Measurements from ENCODE around the gene OAT. TPM values are rescaled to one million over a fixed set of nuclear protein-coding genes. Genes with fewer than 3 reads are reported as not detected.

The OAT gene
- polyA plus RNA-seq, 3 donors: 19.9 to 89.0 (median 46.4) TPM

GRCh38 chr10:124369066-124369465 is 49.7 kb downstream of the OAT start:
- 87 to 96% (median 95%) methylated on average over 4 of the region's 4 CpGs for WGBS, 3 donors
- no peak overlapping the region for H3K27ac ChIP-seq (ENCODE audit: low read depth, low read length)

- WGBS, 3 donors: 62 to 76% (median 76%) methylated on average over 18 of the region's 18 CpGs
- H3K27ac ChIP-seq (ENCODE audit: low read depth, low read length): no peak overlapping the region
These were observed 50.8 kb downstream of the OAT start for GRCh38 chr10:124367936-124368335.

- H3K27ac ChIP-seq (ENCODE audit: low read depth, low read length): no peak overlapping the region
- WGBS, 3 donors: 96 to 97% (median 96%) methylated on average over 4 of the region's 4 CpGs
These were observed 51.3 kb downstream of the OAT start for GRCh38 chr10:124367414-124367813.

GRCh38 chr10:124366825-124367224 is 51.9 kb downstream of the OAT start:
- WGBS, 3 donors: 38 to 69% (median 50%) methylated on average over 7 of the region's 7 CpGs
- no peak overlapping the region for H3K27ac ChIP-seq (ENCODE audit: low read depth, low read length)

- no peak overlapping the region for H3K27ac ChIP-seq (ENCODE audit: low read depth, low read length)
- 73 to 75% (median 75%) methylated on average over 5 of the region's 5 CpGs for WGBS, 3 donors
These were observed 52.4 kb downstream of the OAT start for GRCh38 chr10:124366343-124366742.

GRCh38 chr10:124364674-124365073 is 54.0 kb downstream of the OAT start:
- no peak overlapping the region for H3K27ac ChIP-seq (ENCODE audit: low read depth, low read length)
- WGBS, 3 donors: 67 to 88% (median 85%) methylated on average over 5 of the region's 5 CpGs

GRCh38 chr10:124362568-124362967 is 56.2 kb downstream of the OAT start:
- no peak overlapping the region for H3K27ac ChIP-seq (ENCODE audit: low read depth, low read length)
- WGBS, 3 donors: 72 to 87% (median 78%) methylated on average over 10 of the region's 10 CpGs

- 61 to 86% (median 84%) methylated on average over 2 of the region's 2 CpGs for WGBS, 3 donors
- H3K27ac ChIP-seq (ENCODE audit: low read depth, low read length): no peak overlapping the region
These were observed 59.3 kb downstream of the OAT start for GRCh38 chr10:124359336-124359832.

GRCh38 chr10:124357561-124357885 is 61.2 kb downstream of the OAT start:
- H3K27ac ChIP-seq (ENCODE audit: low read depth, low read length): no peak overlapping the region

GRCh38 chr10:124356701-124357560 is 61.8 kb downstream of the OAT start:
- no peak overlapping the region for H3K27ac ChIP-seq (ENCODE audit: low read depth, low read length)
- WGBS, 3 donors: 75 to 87% (median 82%) methylated on average over 13 of the region's 13 CpGs

More at GRCh38 chr10:124357561-124357885, 61.2 kb downstream of the OAT start:
- whole genome bisulfite sequencing, 3 donors: 55 to 70% (median 57%) methylated on average over 9 of the region's 9 CpGs

GRCh38 chr10:124354411-124355382 is 64.0 kb downstream of the OAT start:
- H3K27ac ChIP-seq (ENCODE audit: low read depth, low read length): no peak overlapping the region
- WGBS, 3 donors: 17 to 18% (median 17%) methylated on average over 29 of the region's 29 CpGs

- 76 to 94% (median 87%) methylated on average over 11 of the region's 11 CpGs for WGBS, 3 donors
- H3K27ac ChIP-seq (ENCODE audit: low read depth, low read length): no peak overlapping the region
These were observed 64.8 kb downstream of the OAT start for GRCh38 chr10:124353896-124354295.

GRCh38 chr10:124353091-124353815 is 65.5 kb downstream of the OAT start:
- H3K27ac ChIP-seq (ENCODE audit: low read depth, low read length): no peak overlapping the region
- WGBS, 3 donors: 73 to 88% (median 85%) methylated on average over 15 of the region's 15 CpGs

GRCh38 chr10:124351481-124352220 is 67.1 kb downstream of the OAT start:
- H3K27ac ChIP-seq (ENCODE audit: low read depth, low read length): no peak overlapping the region
- 69 to 78% (median 74%) methylated on average over 10 of the region's 10 CpGs for WGBS, 3 donors

GRCh38 chr10:124350806-124351205 is 67.9 kb downstream of the OAT start:
- WGBS, 3 donors: 88 to 97% (median 94%) methylated on average over 8 of the region's 8 CpGs
- no peak overlapping the region for H3K27ac ChIP-seq (ENCODE audit: low read depth, low read length)

GRCh38 chr10:124349996-124350280 is 68.8 kb downstream of the OAT start:
- H3K27ac ChIP-seq (ENCODE audit: low read depth, low read length): no peak overlapping the region
- 69 to 87% (median 87%) methylated on average over 5 of the region's 5 CpGs for WGBS, 3 donors

- WGBS, 3 donors: 63 to 91% (median 88%) methylated on average over 16 of the region's 16 CpGs
- no peak overlapping the region for H3K27ac ChIP-seq (ENCODE audit: low read depth, low read length)
These were observed 69.3 kb downstream of the OAT start for GRCh38 chr10:124349231-124349995.

Data from adipose tissue (tissue), 3 donors.